Ishikawa (cell line): ENCODE data around the gene FBH1.

Source experiments
- CEBPB ChIP-seq: IDR thresholded peaks from 2 replicates; pipeline ENCODE4 v1.6.1; 2012
- CREB1 ChIP-seq: IDR thresholded peaks from 2 replicates; pipeline ENCODE4 v1.6.1; 2012; ENCODE audit warnings: low read depth
- EGR1 ChIP-seq: IDR thresholded peaks from 2 replicates; pipeline ENCODE4 v1.6.1; 2012
- EP300 ChIP-seq: IDR thresholded peaks from 2 replicates; pipeline ENCODE4 v1.6.1; 2012; ENCODE audit warnings: borderline replicate concordance
- FOXM1 ChIP-seq: IDR thresholded peaks from 2 replicates; pipeline ENCODE4 v1.6.1; 2012; ENCODE audit warnings: low read depth, borderline replicate concordance
- MAX ChIP-seq: IDR thresholded peaks from 2 replicates; pipeline ENCODE4 v1.6.1; 2012
- NFIC ChIP-seq: IDR thresholded peaks from 2 replicates; pipeline ENCODE4 v1.6.1; 2012
- RAD21 ChIP-seq: IDR thresholded peaks from 2 replicates; pipeline ENCODE4 v1.6.1; 2012; ENCODE audit warnings: low read depth
- TAF1 ChIP-seq: IDR thresholded peaks from 2 replicates; pipeline ENCODE4 v1.6.1; 2012; ENCODE audit warnings: low read depth, mild to moderate bottlenecking
- TCF12 ChIP-seq: IDR thresholded peaks from 2 replicates; pipeline ENCODE4 v1.6.1; 2012; ENCODE audit warnings: low read depth
- TEAD4 ChIP-seq: IDR thresholded peaks from 2 replicates; pipeline ENCODE4 v1.6.1; 2012
- USF1 ChIP-seq: IDR thresholded peaks from 2 replicates; pipeline ENCODE4 v1.6.1; 2012
- YY1 ChIP-seq: IDR thresholded peaks from 2 replicates; pipeline ENCODE4 v1.6.1; 2012; ENCODE audit warnings: low read depth
- ZBTB7A ChIP-seq: IDR thresholded peaks from 2 replicates; pipeline ENCODE4 v1.6.1; 2012; ENCODE audit warnings: low read depth
- TF ChIP-seq, protein P1 (sequence below): IDR thresholded peaks from 2 replicates; pipeline ENCODE4 v1.6.1; 2012; ENCODE audit warnings: low read depth, mild to moderate bottlenecking

The FBH1 gene

DNA sequence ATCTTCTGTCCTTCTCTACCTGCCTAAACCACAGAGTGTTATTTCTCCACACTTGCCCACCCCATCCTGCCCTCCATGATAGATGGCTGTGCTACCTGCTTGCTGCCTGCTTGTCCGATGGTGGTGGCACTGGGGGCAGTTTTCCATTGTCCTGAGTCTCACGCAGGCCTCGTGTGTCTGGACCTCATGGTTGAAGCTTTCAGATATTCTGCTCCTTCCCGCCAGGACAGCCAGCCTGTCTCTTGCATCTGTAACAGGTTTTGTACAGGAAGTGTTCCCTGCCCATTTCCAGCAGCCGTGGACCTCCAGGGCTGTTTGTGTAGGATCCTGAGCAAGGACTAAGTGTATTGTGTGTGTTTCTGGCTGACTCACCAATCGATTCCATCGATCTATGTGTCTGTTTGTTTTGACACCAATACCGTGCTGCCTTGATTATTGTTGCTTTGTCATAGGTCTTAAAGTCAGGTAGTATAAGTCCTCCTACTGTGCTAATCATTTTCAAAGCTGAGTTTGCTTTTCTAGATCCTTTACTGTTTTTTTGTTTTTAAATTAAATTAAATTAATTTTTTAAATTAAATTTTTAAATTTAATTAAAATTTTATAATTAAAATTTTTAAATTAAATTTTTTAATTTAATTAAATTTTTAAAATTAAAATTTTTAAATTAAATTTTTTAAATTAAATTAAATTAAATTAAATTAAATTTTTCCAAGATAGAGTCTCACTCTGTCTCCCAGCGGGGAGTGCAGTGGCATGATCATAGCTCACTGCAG is 78.8 kb downstream of the FBH1 start:
- no peak for TF ChIP-seq TEAD4
- TF ChIP-seq MAX: peak; percentile 33; the same call in 1 of the 2 replicates
- TF ChIP-seq CREB1: no peak
- TF ChIP-seq CEBPB: no peak
- TF ChIP-seq EP300: no peak
- TF ChIP-seq NFIC: no peak

GRCh38 chr10:5970066-5970465 is 80.0 kb downstream of the FBH1 start:
- no peak for TF ChIP-seq CEBPB
- no peak for TF ChIP-seq TEAD4
- no peak for TF ChIP-seq RAD21
- TF ChIP-seq MAX: no peak
- no peak for TF ChIP-seq TAF1
- no peak for TF ChIP-seq USF1
- TF ChIP-seq FOXM1: no peak
- TF ChIP-seq YY1: no peak
- TF ChIP-seq, protein P1, sequence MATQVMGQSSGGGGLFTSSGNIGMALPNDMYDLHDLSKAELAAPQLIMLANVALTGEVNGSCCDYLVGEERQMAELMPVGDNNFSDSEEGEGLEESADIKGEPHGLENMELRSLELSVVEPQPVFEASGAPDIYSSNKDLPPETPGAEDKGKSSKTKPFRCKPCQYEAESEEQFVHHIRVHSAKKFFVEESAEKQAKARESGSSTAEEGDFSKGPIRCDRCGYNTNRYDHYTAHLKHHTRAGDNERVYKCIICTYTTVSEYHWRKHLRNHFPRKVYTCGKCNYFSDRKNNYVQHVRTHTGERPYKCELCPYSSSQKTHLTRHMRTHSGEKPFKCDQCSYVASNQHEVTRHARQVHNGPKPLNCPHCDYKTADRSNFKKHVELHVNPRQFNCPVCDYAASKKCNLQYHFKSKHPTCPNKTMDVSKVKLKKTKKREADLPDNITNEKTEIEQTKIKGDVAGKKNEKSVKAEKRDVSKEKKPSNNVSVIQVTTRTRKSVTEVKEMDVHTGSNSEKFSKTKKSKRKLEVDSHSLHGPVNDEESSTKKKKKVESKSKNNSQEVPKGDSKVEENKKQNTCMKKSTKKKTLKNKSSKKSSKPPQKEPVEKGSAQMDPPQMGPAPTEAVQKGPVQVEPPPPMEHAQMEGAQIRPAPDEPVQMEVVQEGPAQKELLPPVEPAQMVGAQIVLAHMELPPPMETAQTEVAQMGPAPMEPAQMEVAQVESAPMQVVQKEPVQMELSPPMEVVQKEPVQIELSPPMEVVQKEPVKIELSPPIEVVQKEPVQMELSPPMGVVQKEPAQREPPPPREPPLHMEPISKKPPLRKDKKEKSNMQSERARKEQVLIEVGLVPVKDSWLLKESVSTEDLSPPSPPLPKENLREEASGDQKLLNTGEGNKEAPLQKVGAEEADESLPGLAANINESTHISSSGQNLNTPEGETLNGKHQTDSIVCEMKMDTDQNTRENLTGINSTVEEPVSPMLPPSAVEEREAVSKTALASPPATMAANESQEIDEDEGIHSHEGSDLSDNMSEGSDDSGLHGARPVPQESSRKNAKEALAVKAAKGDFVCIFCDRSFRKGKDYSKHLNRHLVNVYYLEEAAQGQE: no peak
- no peak for TF ChIP-seq ZBTB7A
- no peak for TF ChIP-seq NFIC
- TF ChIP-seq TCF12: no peak

GRCh38 chr10:5970527-5970926 is 80.5 kb downstream of the FBH1 start:
- TF ChIP-seq TEAD4 (no peak), MAX (no peak), NFIC (no peak), CREB1 (no peak), RAD21 (no peak), TCF12 (no peak), ZBTB7A (no peak), FOXM1 (no peak)
- TF ChIP-seq, protein P1: no peak

DNA sequence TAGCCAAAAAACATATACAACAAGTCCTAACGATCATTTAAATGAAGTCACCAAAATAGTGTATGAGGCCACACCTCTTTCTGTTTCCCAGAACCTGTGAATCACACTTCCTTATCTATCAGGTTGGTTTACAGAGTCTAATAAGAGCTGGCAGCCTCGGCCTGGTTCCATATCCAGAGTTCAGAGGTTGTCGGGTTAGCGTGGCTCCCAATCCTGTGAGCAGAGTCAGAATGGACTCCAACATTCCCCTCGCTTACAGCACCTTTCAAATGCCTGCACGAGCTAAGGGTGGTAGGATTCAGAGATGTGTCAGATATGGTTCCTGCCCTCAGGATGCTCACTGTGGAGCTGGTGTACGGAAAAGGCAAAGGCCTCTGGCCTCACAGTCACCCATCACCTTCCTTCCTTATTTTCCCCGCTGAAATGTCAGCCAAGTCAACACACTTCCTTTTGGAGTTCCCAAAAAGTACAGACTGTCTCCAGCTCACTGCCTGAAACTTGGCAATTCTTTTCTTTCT is 81.3 kb downstream of the FBH1 start:
- no peak for TF ChIP-seq TAF1
- TF ChIP-seq MAX: no peak
- TF ChIP-seq CREB1: no peak
- no peak for TF ChIP-seq NFIC
- no peak for TF ChIP-seq EGR1
- no peak for TF ChIP-seq ZBTB7A
- no peak for TF ChIP-seq TEAD4
- TF ChIP-seq YY1: no peak
- no peak for TF ChIP-seq RAD21
- TF ChIP-seq CEBPB: no peak
- TF ChIP-seq EP300: no peak
- TF ChIP-seq TCF12: no peak
- TF ChIP-seq, protein P1: no peak
- TF ChIP-seq USF1: no peak
- no peak for TF ChIP-seq FOXM1
